ENCODE results near the gene MAPK14.

- TF ChIP-seq JUND (IDR thresholded peaks at IDR 0.05; ENCODE audit: low read depth, low read length) (no peak), POLR2A (IDR thresholded peaks at IDR 0.05; ENCODE audit: low read depth, low read length) (no peak), POLR2AphosphoS5 (IDR thresholded peaks at IDR 0.05; ENCODE audit: low read length) (no peak), ZNF274 (IDR thresholded peaks at IDR 0.05; ENCODE audit: insufficient read depth, insufficient read length) (no peak), EZH2 (IDR thresholded peaks at IDR 0.05; ENCODE audit: borderline replicate concordance, control insufficient read depth, low read depth, low read length) (no peak), MEF2A (IDR thresholded peaks at IDR 0.05; ENCODE audit: insufficient read depth, low read depth, low read length) (no peak), NFYB (IDR thresholded peaks at IDR 0.05; ENCODE audit: insufficient read depth, low read depth, low read length) (no peak), BACH1 (IDR thresholded peaks at IDR 0.05; ENCODE audit: borderline replicate concordance) (no peak)
- TF ChIP-seq, protein P1, sequence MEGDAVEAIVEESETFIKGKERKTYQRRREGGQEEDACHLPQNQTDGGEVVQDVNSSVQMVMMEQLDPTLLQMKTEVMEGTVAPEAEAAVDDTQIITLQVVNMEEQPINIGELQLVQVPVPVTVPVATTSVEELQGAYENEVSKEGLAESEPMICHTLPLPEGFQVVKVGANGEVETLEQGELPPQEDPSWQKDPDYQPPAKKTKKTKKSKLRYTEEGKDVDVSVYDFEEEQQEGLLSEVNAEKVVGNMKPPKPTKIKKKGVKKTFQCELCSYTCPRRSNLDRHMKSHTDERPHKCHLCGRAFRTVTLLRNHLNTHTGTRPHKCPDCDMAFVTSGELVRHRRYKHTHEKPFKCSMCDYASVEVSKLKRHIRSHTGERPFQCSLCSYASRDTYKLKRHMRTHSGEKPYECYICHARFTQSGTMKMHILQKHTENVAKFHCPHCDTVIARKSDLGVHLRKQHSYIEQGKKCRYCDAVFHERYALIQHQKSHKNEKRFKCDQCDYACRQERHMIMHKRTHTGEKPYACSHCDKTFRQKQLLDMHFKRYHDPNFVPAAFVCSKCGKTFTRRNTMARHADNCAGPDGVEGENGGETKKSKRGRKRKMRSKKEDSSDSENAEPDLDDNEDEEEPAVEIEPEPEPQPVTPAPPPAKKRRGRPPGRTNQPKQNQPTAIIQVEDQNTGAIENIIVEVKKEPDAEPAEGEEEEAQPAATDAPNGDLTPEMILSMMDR (IDR thresholded peaks at IDR 0.05 in 2 of 3, conservative IDR thresholded peaks at IDR 0.05 in 1 of 3; ENCODE audit: control insufficient read depth in 2 of 3, extremely low read depth in 1 of 3, insufficient read depth in 1 of 3, low read depth in 3 of 3, low read length in 3 of 3): no peak
Observed at GRCh38 chr6:36025932-36026327, 1.7 kb upstream of the MAPK14 start.
